ENCODE measurements around the gene CERK.

Gene CERK

DNA sequence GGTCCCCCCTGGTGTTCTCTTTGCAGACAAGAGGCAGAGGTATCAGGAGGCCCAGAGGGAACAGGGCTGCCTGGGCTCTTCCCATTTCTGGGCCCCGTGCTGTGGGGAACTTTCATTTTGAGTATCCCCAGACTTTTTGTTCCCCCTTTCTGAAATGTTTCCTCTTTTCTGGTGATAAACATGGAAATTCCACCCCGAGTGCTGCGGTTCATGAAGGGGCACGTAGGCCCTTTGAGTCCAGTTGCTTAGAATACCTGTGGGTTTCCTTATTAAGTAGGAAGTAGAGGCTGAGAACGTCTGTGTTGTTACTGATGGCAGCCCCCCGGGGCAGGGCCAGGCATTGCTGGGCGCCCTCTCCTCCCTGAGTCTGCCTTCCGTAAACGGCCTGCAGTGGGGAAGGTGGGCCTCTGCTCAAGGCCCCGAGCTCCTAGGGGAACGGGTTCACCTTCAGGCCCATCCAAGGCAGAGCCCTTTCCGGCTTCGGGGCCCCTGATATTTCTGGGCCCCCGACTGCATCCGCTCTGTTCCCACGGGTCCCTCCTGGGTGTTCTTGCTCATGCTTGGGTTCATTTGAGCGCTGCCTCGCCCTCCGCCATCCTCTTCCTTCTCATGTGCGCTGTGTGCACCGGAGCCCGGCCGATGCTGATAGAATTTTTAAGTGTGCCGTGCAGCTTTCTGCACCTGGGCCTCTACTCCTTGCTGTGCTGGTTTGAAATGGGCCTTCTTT, 36.4 kb upstream of the CERK start:
- Histone ChIP-seq H3K4me1 (ENCODE audit: control insufficient read depth, insufficient read depth, low read length) (peaks cover 17% of the 10 kb centered on the region), H3K9me3 (ENCODE audit: control insufficient read depth, insufficient read depth, low read length) (no peaks in the 10 kb centered on the region), H3K9ac (ENCODE audit: low read depth, low read length) (peak overlapping the region; percentile 60)

DNA sequence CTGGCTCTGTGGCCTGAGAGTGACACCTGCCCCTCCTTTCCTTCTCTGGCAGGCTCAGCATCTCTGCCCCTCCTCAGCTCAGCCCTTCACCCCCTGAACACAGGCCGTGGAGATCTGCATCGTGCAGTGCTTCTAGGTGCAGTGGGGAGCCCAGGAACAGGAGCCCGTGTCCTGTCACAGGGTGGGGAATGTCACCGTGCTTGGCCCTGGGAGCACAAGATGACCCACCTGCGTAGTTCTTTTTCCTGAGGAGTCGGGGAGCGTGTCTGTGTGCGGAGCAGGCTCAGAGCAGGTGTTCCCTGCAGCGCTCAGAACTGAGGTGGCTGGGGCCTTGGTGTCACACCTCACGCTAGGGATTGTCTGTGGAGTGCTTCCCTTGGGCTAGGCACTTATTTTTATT, 35.0 kb upstream of the CERK start:
- H3K9me3 ChIP-seq (ENCODE audit: control insufficient read depth, insufficient read depth, low read length): no peaks in the 10 kb centered on the region
- H3K27me3 ChIP-seq (ENCODE audit: control insufficient read depth, insufficient read depth, low read length): no peaks in the 10 kb centered on the region
- no peak overlapping the region for H3K4me3 ChIP-seq (ENCODE audit: low read depth, low read length)
- H3K9ac ChIP-seq (ENCODE audit: low read depth, low read length): peak overlapping the region; percentile 37
- peaks cover 20% of the 10 kb centered on the region for H3K4me1 ChIP-seq (ENCODE audit: control insufficient read depth, insufficient read depth, low read length)
- no peaks in the 10 kb centered on the region for H3K36me3 ChIP-seq (ENCODE audit: control insufficient read depth, insufficient read depth, low read length)

More for the DNA sequence above, 36.4 kb upstream of the CERK start:
- Histone ChIP-seq H3K27me3 (ENCODE audit: control insufficient read depth, insufficient read depth, low read length) (no peaks in the 10 kb centered on the region), H3K4me3 (ENCODE audit: low read depth, low read length) (no peak overlapping the region), H3K36me3 (ENCODE audit: control insufficient read depth, insufficient read depth, low read length) (no peaks in the 10 kb centered on the region)

DNA sequence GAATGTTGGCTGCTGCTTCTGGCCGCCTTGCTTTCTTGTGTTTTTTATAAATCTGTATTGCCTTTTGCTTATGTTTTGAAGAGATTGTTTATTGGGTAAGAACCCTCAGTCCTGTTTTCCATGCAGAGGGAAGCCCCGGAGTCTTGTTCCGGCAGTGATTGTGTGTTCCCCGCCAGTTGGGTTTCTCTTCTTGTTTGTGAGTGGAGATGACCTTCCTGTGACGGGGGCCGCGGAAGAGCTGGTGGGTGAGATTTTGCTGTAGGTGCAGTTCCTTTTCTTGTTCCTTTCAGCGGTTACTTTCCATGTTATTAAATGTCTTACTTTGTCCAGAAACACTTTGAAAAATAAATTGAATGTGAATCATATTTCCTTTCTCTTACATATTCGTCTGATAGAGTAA, 32.7 kb upstream of the CERK start:
- H3K4me1 ChIP-seq (ENCODE audit: control insufficient read depth, insufficient read depth, low read length): peaks cover 18% of the 10 kb centered on the region
- no peak overlapping the region for H3K4me3 ChIP-seq (ENCODE audit: low read depth, low read length)
- H3K9ac ChIP-seq (ENCODE audit: low read depth, low read length): no peak overlapping the region
- no peaks in the 10 kb centered on the region for H3K36me3 ChIP-seq (ENCODE audit: control insufficient read depth, insufficient read depth, low read length)
- H3K27me3 ChIP-seq (ENCODE audit: control insufficient read depth, insufficient read depth, low read length): no peaks in the 10 kb centered on the region
- H3K9me3 ChIP-seq (ENCODE audit: control insufficient read depth, insufficient read depth, low read length): no peaks in the 10 kb centered on the region

DNA sequence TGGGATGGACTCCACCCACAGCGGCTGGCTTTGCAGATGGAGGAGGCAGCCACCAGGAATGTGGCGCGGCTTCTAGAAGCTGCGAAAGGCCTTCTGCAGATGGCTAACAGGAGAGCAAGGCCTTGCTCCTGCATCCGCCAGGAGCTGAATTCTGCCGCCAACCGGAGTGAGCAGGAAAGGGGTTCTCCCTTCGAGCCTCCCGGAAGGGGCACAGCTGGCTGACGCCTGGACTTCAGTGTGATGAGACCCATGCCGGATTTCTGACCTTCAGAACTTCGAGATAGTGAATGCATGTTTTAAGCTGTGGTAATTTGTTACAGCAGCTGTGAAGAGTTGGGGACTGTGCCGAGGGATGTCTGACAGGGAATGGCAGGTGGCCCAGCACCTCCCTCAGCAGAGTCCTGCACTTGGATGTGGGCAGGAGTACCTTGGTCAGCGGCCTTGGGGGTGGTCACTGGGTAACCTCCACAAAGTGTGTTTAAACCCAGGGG, 32.1 kb upstream of the CERK start:
- Histone ChIP-seq H3K4me3 (ENCODE audit: low read depth, low read length) (no peak overlapping the region), H3K27me3 (ENCODE audit: control insufficient read depth, insufficient read depth, low read length) (no peaks in the 10 kb centered on the region), H3K4me1 (ENCODE audit: control insufficient read depth, insufficient read depth, low read length) (peaks cover 15% of the 10 kb centered on the region), H3K9ac (ENCODE audit: low read depth, low read length) (no peak overlapping the region), H3K9me3 (ENCODE audit: control insufficient read depth, insufficient read depth, low read length) (no peaks in the 10 kb centered on the region), H3K36me3 (ENCODE audit: control insufficient read depth, insufficient read depth, low read length) (no peaks in the 10 kb centered on the region)

DNA sequence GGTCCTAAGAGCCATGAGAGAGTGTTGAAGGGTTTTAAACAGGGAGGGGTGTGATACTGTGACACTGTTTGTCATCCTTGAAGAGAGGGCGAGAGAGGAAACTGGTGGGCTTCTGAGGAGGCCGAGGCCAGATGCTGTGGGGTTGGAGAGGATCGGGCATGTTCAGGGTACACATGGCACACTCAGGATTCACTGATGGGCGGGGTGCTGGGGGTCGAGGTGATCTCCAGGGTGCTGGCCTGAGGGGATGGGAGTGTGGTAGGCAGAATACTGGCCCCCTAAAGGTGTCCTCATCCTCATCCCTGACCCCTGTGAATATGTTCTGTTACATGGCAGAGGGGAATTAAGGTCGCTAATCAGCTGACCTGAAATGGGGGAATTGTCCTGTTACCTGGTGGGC, 31.7 kb upstream of the CERK start:
- Histone ChIP-seq H3K9me3 (ENCODE audit: control insufficient read depth, insufficient read depth, low read length) (no peaks in the 10 kb centered on the region), H3K4me3 (ENCODE audit: low read depth, low read length) (no peak overlapping the region), H3K9ac (ENCODE audit: low read depth, low read length) (peak overlapping the region; percentile 17), H3K27me3 (ENCODE audit: control insufficient read depth, insufficient read depth, low read length) (no peaks in the 10 kb centered on the region), H3K4me1 (ENCODE audit: control insufficient read depth, insufficient read depth, low read length) (peaks cover 15% of the 10 kb centered on the region), H3K36me3 (ENCODE audit: control insufficient read depth, insufficient read depth, low read length) (no peaks in the 10 kb centered on the region)

DNA sequence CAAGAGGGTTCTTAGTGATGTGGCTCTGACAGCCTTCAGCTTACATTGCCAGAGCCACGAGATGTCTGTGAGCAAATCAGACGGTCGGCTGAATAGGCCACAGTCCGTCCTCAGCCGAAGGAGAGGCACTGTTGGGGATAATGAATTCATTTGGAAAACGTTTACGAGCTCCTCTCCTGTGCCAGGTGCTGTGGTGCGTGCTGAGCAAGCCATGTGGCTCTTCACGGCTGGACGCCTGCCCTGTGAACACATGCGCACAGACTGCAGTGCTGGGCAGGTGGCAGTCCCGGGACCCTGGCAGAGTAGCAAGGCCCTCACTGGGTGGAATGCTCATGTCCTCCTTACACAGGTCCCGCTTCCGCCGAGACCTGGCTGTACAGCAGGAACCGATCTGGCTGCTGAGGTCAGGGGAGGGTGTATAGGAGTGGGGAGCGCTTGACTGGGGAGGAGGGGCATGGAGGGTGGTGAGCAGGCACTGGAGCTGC, 31.2 kb upstream of the CERK start:
- H3K36me3 ChIP-seq (ENCODE audit: control insufficient read depth, insufficient read depth, low read length): no peaks in the 10 kb centered on the region
- peak overlapping the region; percentile 17 for H3K9ac ChIP-seq (ENCODE audit: low read depth, low read length)
- no peaks in the 10 kb centered on the region for H3K27me3 ChIP-seq (ENCODE audit: control insufficient read depth, insufficient read depth, low read length)
- no peak overlapping the region for H3K4me3 ChIP-seq (ENCODE audit: low read depth, low read length)
- peaks cover 10% of the 10 kb centered on the region for H3K4me1 ChIP-seq (ENCODE audit: control insufficient read depth, insufficient read depth, low read length)
- no peaks in the 10 kb centered on the region for H3K9me3 ChIP-seq (ENCODE audit: control insufficient read depth, insufficient read depth, low read length)

DNA sequence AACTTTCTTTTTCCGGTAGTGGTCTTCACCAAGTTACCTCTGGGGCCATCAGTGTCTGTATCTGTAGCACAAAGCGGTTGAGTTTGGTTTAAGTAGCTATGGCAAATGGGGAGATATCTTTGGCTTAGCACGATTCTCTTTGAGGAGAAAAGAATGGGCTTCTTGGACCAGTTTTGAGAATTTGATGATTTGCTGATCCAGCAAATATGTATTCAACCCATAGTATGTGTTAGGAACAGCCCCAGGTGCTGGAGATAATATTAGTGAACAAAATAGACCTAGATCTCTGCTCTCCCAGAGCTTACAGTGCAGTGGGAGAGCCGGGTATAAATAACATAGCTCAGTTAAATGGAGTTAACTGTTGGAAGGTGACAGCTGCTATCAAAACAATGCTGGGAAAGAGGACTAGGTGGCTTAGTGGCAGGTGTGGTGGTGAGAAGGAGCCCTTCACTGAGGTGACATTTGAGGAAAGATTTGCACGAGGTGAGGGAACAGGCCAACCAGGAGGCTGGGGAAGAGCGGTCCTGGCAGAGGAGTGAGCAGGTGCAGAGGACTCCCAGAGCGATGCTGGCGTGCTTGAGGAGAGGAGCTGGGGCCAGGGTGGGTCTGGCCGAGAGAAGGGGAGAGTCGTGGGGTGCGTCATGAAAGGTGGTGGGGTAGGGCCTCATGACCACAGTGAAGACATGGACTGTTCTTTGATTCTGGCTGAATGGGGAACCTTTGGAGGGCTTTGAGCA, 29.4 kb upstream of the CERK start:
- Histone ChIP-seq H3K9ac (ENCODE audit: low read depth, low read length) (no peak overlapping the region), H3K4me1 (ENCODE audit: control insufficient read depth, insufficient read depth, low read length) (peaks cover 3% of the 10 kb centered on the region), H3K4me3 (ENCODE audit: low read depth, low read length) (no peak overlapping the region), H3K36me3 (ENCODE audit: control insufficient read depth, insufficient read depth, low read length) (peaks cover 2% of the 10 kb centered on the region), H3K9me3 (ENCODE audit: control insufficient read depth, insufficient read depth, low read length) (no peaks in the 10 kb centered on the region), H3K27me3 (ENCODE audit: control insufficient read depth, insufficient read depth, low read length) (no peaks in the 10 kb centered on the region)

DNA sequence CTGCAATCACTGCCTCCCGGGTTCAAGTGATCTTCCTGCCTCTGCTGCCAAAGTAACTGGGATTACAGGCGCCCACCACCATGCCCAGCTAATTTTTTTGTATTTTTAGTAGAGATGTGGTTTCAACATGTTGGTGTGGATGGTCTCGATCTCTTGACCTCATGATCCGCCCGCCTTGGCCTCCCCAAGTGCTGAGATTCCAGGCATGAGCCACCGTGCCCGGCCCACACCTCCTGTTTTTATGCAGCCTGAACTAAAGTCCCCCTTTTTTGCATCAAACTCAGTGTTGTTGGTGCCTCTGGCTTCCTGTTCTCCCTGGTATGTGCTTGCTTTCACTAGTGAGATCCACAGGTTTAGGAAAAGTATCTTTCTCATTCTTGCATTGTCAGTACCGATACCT, 28.6 kb upstream of the CERK start:
- no peak overlapping the region for H3K4me3 ChIP-seq (ENCODE audit: low read depth, low read length)

DNA sequence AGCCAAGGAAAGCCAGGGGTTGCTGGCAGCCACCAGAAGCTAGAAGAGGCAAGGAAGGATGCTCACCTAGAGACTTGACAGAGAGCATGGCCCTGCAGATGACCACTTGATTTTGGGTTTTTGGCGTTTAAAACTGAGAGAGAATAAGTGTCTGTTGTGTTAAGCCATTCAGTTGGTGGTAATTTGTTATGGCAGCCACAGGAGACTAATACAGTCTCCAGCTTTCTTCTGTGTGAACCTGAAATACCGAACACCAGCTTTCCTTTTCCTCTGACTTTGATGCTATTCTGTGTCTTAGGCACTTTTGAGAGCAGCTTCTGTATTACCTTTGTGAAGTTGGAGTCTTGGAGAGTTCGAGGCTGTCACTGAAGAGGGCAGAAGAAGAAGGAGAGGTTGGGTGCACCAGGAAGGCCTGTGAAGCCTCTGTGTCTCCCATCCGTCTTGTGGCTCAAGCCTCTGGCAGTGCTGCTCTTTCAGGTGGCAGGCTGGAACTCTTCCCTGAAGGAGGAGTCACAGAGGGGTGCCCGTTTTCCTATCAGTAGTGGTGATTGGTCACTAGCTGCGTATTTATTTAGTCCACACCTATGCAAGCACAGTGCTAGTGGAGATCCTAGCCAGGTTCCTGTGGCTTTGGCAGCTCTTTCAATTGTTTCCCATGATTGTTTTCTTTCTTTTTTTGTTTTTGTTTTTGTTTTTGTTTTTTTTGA, 26.9 kb upstream of the CERK start:
- Histone ChIP-seq H3K27me3 (ENCODE audit: control insufficient read depth, insufficient read depth, low read length) (no peaks in the 10 kb centered on the region), H3K4me3 (ENCODE audit: low read depth, low read length) (no peak overlapping the region), H3K9me3 (ENCODE audit: control insufficient read depth, insufficient read depth, low read length) (no peaks in the 10 kb centered on the region), H3K9ac (ENCODE audit: low read depth, low read length) (no peak overlapping the region), H3K4me1 (ENCODE audit: control insufficient read depth, insufficient read depth, low read length) (peaks cover 6% of the 10 kb centered on the region), H3K36me3 (ENCODE audit: control insufficient read depth, insufficient read depth, low read length) (peaks cover 2% of the 10 kb centered on the region)

More for the DNA sequence above, 28.6 kb upstream of the CERK start:
- H3K4me1 ChIP-seq (ENCODE audit: control insufficient read depth, insufficient read depth, low read length): peaks cover 3% of the 10 kb centered on the region
- H3K9me3 ChIP-seq (ENCODE audit: control insufficient read depth, insufficient read depth, low read length): no peaks in the 10 kb centered on the region
- no peaks in the 10 kb centered on the region for H3K27me3 ChIP-seq (ENCODE audit: control insufficient read depth, insufficient read depth, low read length)
- H3K9ac ChIP-seq (ENCODE audit: low read depth, low read length): no peak overlapping the region
- H3K36me3 ChIP-seq (ENCODE audit: control insufficient read depth, insufficient read depth, low read length): peaks cover 2% of the 10 kb centered on the region

DNA sequence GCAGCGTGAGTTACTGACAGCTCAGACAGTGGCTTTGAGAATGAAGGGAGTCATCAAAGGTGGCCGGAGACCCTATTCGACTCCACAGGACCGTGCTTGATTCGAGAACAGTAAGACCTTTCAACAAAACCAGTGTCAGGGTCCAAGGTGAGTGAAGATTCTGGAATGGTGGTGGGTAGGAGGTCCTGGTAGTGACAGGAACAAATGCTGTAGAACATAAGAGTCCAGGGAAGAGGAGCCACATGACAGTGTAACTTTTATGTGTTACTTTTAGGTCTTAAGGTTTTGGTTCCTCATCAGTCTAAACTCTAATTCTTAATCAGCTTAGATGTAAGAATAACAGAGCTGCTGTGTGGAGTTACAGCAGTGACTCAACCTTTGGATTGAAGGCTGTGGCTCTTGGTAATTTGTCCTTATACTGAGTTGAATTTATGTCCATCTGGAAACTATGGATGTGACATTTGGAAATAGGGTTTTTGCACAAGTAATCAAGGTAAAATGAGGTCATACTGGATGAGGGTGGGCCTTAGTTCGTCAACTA, 26.2 kb upstream of the CERK start:
- Histone ChIP-seq H3K4me3 (ENCODE audit: low read depth, low read length) (no peak overlapping the region), H3K4me1 (ENCODE audit: control insufficient read depth, insufficient read depth, low read length) (peaks cover 6% of the 10 kb centered on the region), H3K36me3 (ENCODE audit: control insufficient read depth, insufficient read depth, low read length) (peaks cover 2% of the 10 kb centered on the region), H3K9me3 (ENCODE audit: control insufficient read depth, insufficient read depth, low read length) (no peaks in the 10 kb centered on the region), H3K27me3 (ENCODE audit: control insufficient read depth, insufficient read depth, low read length) (no peaks in the 10 kb centered on the region), H3K9ac (ENCODE audit: low read depth, low read length) (no peak overlapping the region)

DNA sequence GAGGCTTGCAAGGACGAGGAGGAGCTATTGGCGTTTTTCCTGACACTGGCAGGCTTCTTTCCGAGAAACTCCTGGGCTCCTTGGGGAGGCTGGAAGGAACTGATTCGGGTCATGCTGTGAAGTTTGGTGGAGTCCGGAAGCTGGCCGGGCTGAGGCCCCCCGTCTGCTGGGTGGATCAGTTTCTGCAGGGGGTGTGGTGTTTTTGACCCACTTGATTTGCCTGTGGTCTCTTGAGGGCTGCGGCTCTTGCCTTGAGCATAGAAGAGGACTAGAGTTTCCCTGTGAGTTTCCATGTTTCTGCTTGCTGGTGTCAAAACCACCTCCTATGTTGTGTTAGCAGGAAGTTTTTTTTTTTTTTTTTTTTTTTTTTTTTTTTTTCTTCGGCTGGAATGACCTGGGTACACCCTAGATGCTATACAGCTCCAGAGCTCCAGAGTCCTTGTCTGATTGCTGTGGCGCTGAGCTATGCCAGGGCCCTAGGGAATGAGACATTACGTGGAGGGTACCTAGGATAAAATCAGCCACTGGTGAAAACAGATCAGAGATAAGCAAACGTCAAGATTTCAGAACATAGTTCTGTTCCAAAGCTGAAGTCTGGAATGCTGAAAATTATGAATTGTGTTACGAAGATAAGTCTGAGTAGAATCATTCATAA, 25.1 kb upstream of the CERK start:
- peak overlapping the region; percentile 98 for H3K4me3 ChIP-seq (ENCODE audit: low read depth, low read length)
- no peaks in the 10 kb centered on the region for H3K27me3 ChIP-seq (ENCODE audit: control insufficient read depth, insufficient read depth, low read length)
- H3K36me3 ChIP-seq (ENCODE audit: control insufficient read depth, insufficient read depth, low read length): peaks cover 2% of the 10 kb centered on the region
- H3K9me3 ChIP-seq (ENCODE audit: control insufficient read depth, insufficient read depth, low read length): no peaks in the 10 kb centered on the region
- peak overlapping the region; percentile 81 for H3K9ac ChIP-seq (ENCODE audit: low read depth, low read length)
- peaks cover 6% of the 10 kb centered on the region for H3K4me1 ChIP-seq (ENCODE audit: control insufficient read depth, insufficient read depth, low read length)
